GM12801 (cell line): ENCODE measurements around the gene UBQLN2.

ENCODE experiments used
- CTCF ChIP-seq: IDR thresholded peaks from one replicate; pipeline ENCODE4 v1.5.1; 2011; ENCODE audit warnings: control low read depth; ENCODE audit not compliant: insufficient read length; ENCODE audit errors: extremely low read depth

The UBQLN2 gene

GRCh38 chrX:56600987-56601386 lies 37.6 kb downstream of the UBQLN2 start:
- no peak for TF ChIP-seq CTCF

DNA sequence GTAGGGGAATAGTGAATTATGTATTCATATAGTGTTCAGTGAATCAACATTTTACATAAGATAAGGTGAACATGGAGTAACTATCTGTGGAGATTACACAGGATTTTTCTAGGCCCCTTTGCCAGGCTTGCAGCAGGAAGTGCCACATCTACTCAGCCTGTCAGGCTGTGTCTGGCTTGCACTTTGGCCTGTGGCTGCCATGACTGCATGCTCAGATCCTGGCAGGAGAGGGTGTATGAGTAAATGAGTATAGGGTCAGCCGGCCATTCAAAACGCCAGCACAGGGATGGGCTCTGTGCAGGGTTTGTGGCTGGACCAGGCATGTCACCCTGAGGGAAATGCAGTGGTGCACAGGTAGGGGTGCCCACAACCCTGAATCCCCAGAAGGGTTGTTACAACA lies 51.9 kb downstream of the UBQLN2 start:
- no peak for TF ChIP-seq CTCF
